Progenitor cell of endocrine pancreas (in vitro differentiated cells): ENCODE measurements around the gene CLEC7A. TPM values are rescaled to one million over a fixed set of nuclear protein-coding genes. Genes with fewer than 3 reads are reported as not detected.

Source experiments
- DNase-seq: peaks from one replicate; pipeline ENCODE4 v3.0.0; 2021; ENCODE audit warnings: low spot score; ENCODE audit not compliant: unreplicated experiment
- H3K27ac Mint-ChIP-seq: 2 replicates; pipeline ENCODE4 v1.8.0; 2021; ENCODE audit warnings: mild to moderate bottlenecking, moderate library complexity, mixed read lengths
- H3K27me3 Mint-ChIP-seq: 2 replicates; pipeline ENCODE4 v1.8.0; 2021; ENCODE audit warnings: mixed read lengths
- H3K36me3 Mint-ChIP-seq: 2 replicates; pipeline ENCODE4 v1.8.0; 2022; ENCODE audit warnings: mixed read lengths; ENCODE audit not compliant: insufficient read depth
- H3K4me1 Mint-ChIP-seq: 2 replicates; pipeline ENCODE4 v1.8.0; 2021; ENCODE audit warnings: low read depth, mixed read lengths
- H3K4me3 Mint-ChIP-seq: 2 replicates; pipeline ENCODE4 v1.8.0; 2021; ENCODE audit warnings: low read depth, mild to moderate bottlenecking, moderate library complexity, mixed read lengths
- H3K9me3 Mint-ChIP-seq: 2 replicates; pipeline ENCODE4 v1.8.0; 2021; ENCODE audit warnings: low read depth, mixed read lengths
- total RNA-seq: library from RNA; stranded (reverse); gene quantifications from 2 replicates; pipeline ENCODE4 v1.2.1, GENCODE V29; 2021
- TF ChIP-seq, protein P1 (sequence below): fragments of 200-600 bp; sonication (generic); IDR thresholded peaks from one replicate; pipeline ENCODE4 v1.5.0; 2021; ENCODE audit warnings: antibody characterized with exemption, mild to moderate bottlenecking; ENCODE audit not compliant: unreplicated experiment

CLEC7A gene
- total RNA-seq, 1 donor from 2014 or later: not detected

GRCh38 chr12:10067942-10068341, 62.1 kb downstream of the CLEC7A start:
- no peak for DNase-seq
- Mint-ChIP-seq H3K36me3 (no peaks in the 10 kb centered on the region), H3K4me1 (peaks cover 9% of the 10 kb centered on the region), H3K9me3 (no peaks in the 10 kb centered on the region), H3K27me3 (no peaks in the 10 kb centered on the region), H3K4me3 (no peak overlapping the region), H3K27ac (peak overlapping the region; percentile 57)
- TF ChIP-seq, protein P1, sequence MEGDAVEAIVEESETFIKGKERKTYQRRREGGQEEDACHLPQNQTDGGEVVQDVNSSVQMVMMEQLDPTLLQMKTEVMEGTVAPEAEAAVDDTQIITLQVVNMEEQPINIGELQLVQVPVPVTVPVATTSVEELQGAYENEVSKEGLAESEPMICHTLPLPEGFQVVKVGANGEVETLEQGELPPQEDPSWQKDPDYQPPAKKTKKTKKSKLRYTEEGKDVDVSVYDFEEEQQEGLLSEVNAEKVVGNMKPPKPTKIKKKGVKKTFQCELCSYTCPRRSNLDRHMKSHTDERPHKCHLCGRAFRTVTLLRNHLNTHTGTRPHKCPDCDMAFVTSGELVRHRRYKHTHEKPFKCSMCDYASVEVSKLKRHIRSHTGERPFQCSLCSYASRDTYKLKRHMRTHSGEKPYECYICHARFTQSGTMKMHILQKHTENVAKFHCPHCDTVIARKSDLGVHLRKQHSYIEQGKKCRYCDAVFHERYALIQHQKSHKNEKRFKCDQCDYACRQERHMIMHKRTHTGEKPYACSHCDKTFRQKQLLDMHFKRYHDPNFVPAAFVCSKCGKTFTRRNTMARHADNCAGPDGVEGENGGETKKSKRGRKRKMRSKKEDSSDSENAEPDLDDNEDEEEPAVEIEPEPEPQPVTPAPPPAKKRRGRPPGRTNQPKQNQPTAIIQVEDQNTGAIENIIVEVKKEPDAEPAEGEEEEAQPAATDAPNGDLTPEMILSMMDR: no peak

GRCh38 chr12:10067264-10067663, 62.7 kb downstream of the CLEC7A start:
- Mint-ChIP-seq H3K27ac (no peak overlapping the region), H3K9me3 (no peaks in the 10 kb centered on the region), H3K4me3 (no peak overlapping the region), H3K27me3 (no peaks in the 10 kb centered on the region), H3K4me1 (peaks cover 9% of the 10 kb centered on the region), H3K36me3 (no peaks in the 10 kb centered on the region)
- no peak for DNase-seq
- TF ChIP-seq, protein P1: no peak

Other genes starting within 250 kb of the CLEC7A start
- not detected in 2 replicates for gene KLRF2, start 248.7 kb downstream of the CLEC7A start, total RNA-seq
- gene CLEC2A, start 197.8 kb downstream of the CLEC7A start, total RNA-seq: not detected in 2 replicates
- not detected in 2 replicates for gene CLEC12A, start 158.8 kb downstream of the CLEC7A start, total RNA-seq
- gene CLEC1B, start 131.1 kb downstream of the CLEC7A start, total RNA-seq: not detected in 2 replicates
- gene CLEC12B, start 119.6 kb downstream of the CLEC7A start, total RNA-seq: not detected in 2 replicates
- not detected in 2 replicates for gene CLEC9A, start 99.5 kb downstream of the CLEC7A start, total RNA-seq
- gene CLEC1A, start 31.2 kb downstream of the CLEC7A start, total RNA-seq: not detected in 2 replicates
- gene OLR1, start 41.9 kb upstream of the CLEC7A start, total RNA-seq: not detected in 2 replicates
- not detected in 2 replicates for gene TMEM52B, start 48.8 kb upstream of the CLEC7A start, total RNA-seq
- gene GABARAPL1, start 82.7 kb upstream of the CLEC7A start, total RNA-seq: 94.2 and 96.2 TPM in 2 replicates
- 0.20 and 0.48 TPM in 2 replicates for gene KLRD1, start 177.7 kb upstream of the CLEC7A start, total RNA-seq